ENCODE results near the gene CTNNA1. TPM values are rescaled to one million over a fixed set of nuclear protein-coding genes. Genes with fewer than 3 reads are reported as not detected.

CTNNA1 gene
- polyA plus RNA-seq, 1 of the 3 experiments (the other 2 are of a cell fraction) = 130 TPM

GRCh38 chr5:138981131-138981530, 227.9 kb downstream of the CTNNA1 start:
- Histone ChIP-seq H3K9me2 (no peaks in the 10 kb centered on the region), H3K36me3 (replicated peaks in 1 of 2; ENCODE audit: control insufficient read depth in 1 of 2, insufficient read depth in 2 of 2, low read length in 1 of 2) (no peaks in the 10 kb centered on the region), H3K27me3 (ENCODE audit: insufficient read depth) (no peaks in the 10 kb centered on the region), H3K9ac (no peak overlapping the region), H2AFZ (ENCODE audit: low read depth) (no peak overlapping the region), H3K4me1 (ENCODE audit: control insufficient read depth in 1 of 2, insufficient read depth in 2 of 2, low read depth in 1 of 2, low read length in 1 of 2) (peaks cover 10 to 14% of the 10 kb centered on the region in 2 experiments; a peak in 2 of 4 replicates), H4K20me1 (ENCODE audit: insufficient read depth) (no peaks in the 10 kb centered on the region), H3F3A (replicated peaks; ENCODE audit: insufficient read depth) (no peaks in the 10 kb centered on the region), H3K79me2 (ENCODE audit: insufficient read depth) (no peaks in the 10 kb centered on the region), H3K27ac (ENCODE audit: low read depth in 2 of 2, low read length in 1 of 2) (peak overlapping the region in 1 of 2 experiments; percentile 39; a peak in 2 of 4 replicates), H3K4me2 (no peak overlapping the region), H3K9me3 (no peaks in the 10 kb centered on the region), H3K4me3 (ENCODE audit: low read depth in 2 of 2, low read length in 1 of 2) (no peak overlapping the region)
- ChIA-PET CTCF (interaction anchor here (0.7 kb wide), 1 partner anchor 208 kb away, joined by 3 read pairs; no protein-coding TSS in a partner anchor), POLR2A (interaction anchor here (0.6 kb wide), 1 partner anchor 21 kb away, joined by 4 read pairs; no protein-coding TSS in a partner anchor)
- 86% methylated on average over 3 of the region's 3 CpGs for WGBS (ENCODE audit: low lambda C conversion rate)
- DNase-seq = no peak
- TF ChIP-seq NFIC (IDR thresholded peaks at IDR 0.05; ENCODE audit: borderline replicate concordance) = no peak
- TF ChIP-seq RCOR1 (IDR thresholded peaks at IDR 0.05; ENCODE audit: low read length) = no peak
- TF ChIP-seq IRF3 (IDR thresholded peaks at IDR 0.05; ENCODE audit: low read depth, low read length) = no peak
- TF ChIP-seq FOXM1 (IDR thresholded peaks at IDR 0.05; ENCODE audit: low read depth) = no peak
- no peak for TF ChIP-seq TAF1 (IDR thresholded peaks at IDR 0.05; ENCODE audit: borderline replicate concordance, low read depth, low read length)
- TF ChIP-seq GATA2 (CRISPR knock-in tag; IDR thresholded peaks at IDR 0.05) = no peak
- no peak for TF ChIP-seq EP300 (IDR thresholded peaks at IDR 0.05; ENCODE audit: borderline replicate concordance in 1 of 2, low read depth in 1 of 2, low read length in 1 of 2)
- TF ChIP-seq FOSL2 (IDR thresholded peaks at IDR 0.05; ENCODE audit: borderline replicate concordance, low read depth) = 0 out of 2 replicates have a peak, but pooled peaks have one; percentile 12

- ChIA-PET POLR2A (no interaction called here), CTCF (interaction anchor here (0.7 kb wide), 1 partner anchor 207 kb away, joined by 3 read pairs; no protein-coding TSS in a partner anchor)
- Histone ChIP-seq H3K9me2 (no peaks in the 10 kb centered on the region), H3K4me3 (ENCODE audit: low read depth in 2 of 2, low read length in 1 of 2) (no peak overlapping the region), H3K27me3 (ENCODE audit: insufficient read depth) (no peaks in the 10 kb centered on the region), H3K79me2 (ENCODE audit: insufficient read depth) (no peaks in the 10 kb centered on the region), H4K20me1 (ENCODE audit: insufficient read depth) (no peaks in the 10 kb centered on the region), H3K9me3 (no peaks in the 10 kb centered on the region), H3K4me2 (no peak overlapping the region), H3K27ac (ENCODE audit: low read depth in 2 of 2, low read length in 1 of 2) (peak overlapping the region in 1 of 2 experiments; percentile 39; a peak in 2 of 4 replicates), H3F3A (replicated peaks; ENCODE audit: insufficient read depth) (no peaks in the 10 kb centered on the region), H3K9ac (no peak overlapping the region), H3K4me1 (ENCODE audit: control insufficient read depth in 1 of 2, insufficient read depth in 2 of 2, low read depth in 1 of 2, low read length in 1 of 2) (peaks cover 14% of the 10 kb centered on the region in 2 experiments; a peak in 2 of 4 replicates), H3K36me3 (replicated peaks in 1 of 2; ENCODE audit: control insufficient read depth in 1 of 2, insufficient read depth in 2 of 2, low read length in 1 of 2) (no peaks in the 10 kb centered on the region), H2AFZ (ENCODE audit: low read depth) (no peak overlapping the region)
- WGBS (ENCODE audit: low lambda C conversion rate) = 95% methylated on average over 7 of the region's 7 CpGs
- no peak for TF ChIP-seq PBX3 (IDR thresholded peaks at IDR 0.05)
- TF ChIP-seq YY1 (IDR thresholded peaks at IDR 0.05; ENCODE audit: low read depth) = no peak
- no peak for TF ChIP-seq TAF1 (IDR thresholded peaks at IDR 0.05; ENCODE audit: borderline replicate concordance, low read depth, low read length)
- DNase-seq = no peak
Measured at GRCh38 chr5:138981586-138981985, 228.4 kb downstream of the CTNNA1 start.

Data from SK-N-SH (cell line).